GM12873 (cell line): ENCODE measurements around the gene TLR9.

Experiments used
- TF ChIP-seq, protein P1 (sequence below): IDR thresholded peaks from 2 replicates; pipeline ENCODE4 v1.5.1; 2012; ENCODE audit warnings: low read depth, mild to moderate bottlenecking, moderate library complexity, low read length, control low read depth; ENCODE audit not compliant: insufficient read depth; ENCODE audit errors: missing control alignments

The TLR9 gene

DNA sequence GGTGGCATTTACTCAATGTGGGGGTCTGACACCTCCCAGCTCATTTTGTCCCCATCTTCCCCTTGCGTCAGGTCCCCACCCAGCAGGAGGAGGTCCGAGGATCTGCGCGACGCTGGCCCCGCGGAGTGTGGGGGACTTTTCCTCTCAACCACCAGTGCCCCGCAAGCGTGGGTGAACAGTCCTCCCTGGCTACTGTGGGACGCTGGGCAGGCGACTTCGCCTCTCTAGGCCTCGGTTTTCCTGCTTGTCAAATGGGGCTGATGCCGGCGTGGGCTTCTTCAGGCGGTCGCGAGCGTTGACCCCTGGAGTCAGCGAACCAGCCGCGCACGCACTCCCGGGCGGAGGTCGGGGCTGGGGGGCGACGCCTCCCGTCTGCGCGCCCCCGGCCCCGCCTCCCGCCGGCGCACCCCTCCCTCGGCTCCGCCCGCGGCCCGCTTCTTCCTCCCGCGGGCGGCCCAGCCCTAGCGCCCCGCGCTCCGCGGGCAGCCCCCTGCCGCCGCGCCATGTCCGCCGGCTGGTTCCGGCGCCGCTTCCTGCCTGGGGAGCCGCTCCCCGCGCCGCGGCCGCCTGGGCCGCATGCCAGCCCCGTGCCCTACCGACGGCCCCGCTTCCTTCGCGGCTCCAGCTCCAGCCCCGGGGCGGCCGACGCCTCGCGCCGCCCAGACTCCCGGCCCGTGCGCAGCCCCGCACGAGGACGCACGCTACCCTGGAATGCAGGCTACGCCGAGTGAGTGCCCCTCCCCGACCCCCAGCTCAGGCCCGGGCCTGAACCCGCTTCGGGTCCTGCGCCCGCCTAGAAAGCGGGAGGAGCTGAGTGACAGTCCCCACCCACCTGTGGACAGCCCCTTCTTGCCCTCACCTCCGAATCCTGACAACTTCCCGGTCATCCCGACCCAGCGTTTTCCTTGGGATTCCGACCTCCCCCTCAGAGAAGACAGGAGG, 20.1 kb upstream of the TLR9 start, which contains the start of gene PPM1M:
Gene PPM1M, plus strand, starts transcription at position 438 of the 942 bp plus-strand sequence. Its CDS starts 66 bp downstream, at position 504.
- TF ChIP-seq, protein P1, sequence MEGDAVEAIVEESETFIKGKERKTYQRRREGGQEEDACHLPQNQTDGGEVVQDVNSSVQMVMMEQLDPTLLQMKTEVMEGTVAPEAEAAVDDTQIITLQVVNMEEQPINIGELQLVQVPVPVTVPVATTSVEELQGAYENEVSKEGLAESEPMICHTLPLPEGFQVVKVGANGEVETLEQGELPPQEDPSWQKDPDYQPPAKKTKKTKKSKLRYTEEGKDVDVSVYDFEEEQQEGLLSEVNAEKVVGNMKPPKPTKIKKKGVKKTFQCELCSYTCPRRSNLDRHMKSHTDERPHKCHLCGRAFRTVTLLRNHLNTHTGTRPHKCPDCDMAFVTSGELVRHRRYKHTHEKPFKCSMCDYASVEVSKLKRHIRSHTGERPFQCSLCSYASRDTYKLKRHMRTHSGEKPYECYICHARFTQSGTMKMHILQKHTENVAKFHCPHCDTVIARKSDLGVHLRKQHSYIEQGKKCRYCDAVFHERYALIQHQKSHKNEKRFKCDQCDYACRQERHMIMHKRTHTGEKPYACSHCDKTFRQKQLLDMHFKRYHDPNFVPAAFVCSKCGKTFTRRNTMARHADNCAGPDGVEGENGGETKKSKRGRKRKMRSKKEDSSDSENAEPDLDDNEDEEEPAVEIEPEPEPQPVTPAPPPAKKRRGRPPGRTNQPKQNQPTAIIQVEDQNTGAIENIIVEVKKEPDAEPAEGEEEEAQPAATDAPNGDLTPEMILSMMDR = no peak

DNA sequence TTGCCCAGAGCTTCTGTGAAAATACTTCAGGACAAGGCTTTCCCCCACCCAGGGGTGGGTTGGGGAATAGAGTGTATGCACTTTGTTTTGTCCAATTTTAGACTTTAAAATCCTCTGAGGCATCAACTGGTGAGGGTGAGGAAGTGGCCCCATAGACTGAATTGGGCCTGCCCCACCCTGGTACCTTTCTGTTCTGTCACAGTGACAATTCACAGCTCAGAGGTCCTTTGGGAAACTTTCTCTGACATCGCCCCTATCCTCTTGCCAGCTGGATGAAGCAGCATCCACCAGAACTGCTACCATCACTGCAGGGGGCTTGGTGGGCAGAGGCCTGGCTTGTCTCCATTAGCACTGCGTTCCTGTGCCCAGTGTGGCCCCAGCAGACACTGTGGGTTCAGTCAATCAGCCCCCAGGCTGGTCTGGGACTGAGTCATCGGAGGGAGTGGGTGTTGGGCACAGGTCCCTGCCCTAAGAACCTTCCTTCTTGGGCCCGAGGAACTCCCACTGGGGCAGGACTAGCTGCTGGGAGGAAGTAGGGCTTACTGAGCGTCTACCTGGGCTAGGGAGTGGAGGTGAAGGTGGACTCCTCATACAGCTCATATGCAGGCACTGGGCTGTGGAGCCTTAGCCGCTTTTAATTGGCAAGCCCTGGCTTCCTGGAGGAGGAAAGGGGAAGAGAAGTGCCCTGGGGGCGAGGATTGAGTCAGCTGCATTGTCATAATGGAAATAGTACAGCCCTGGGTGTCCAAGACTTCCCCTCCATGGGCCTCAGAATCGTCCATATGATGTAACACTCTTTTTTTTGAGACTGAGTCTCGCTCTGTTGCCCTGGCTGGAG, 18.6 kb upstream of the TLR9 start:
- TF ChIP-seq, protein P1 = no peak

DNA sequence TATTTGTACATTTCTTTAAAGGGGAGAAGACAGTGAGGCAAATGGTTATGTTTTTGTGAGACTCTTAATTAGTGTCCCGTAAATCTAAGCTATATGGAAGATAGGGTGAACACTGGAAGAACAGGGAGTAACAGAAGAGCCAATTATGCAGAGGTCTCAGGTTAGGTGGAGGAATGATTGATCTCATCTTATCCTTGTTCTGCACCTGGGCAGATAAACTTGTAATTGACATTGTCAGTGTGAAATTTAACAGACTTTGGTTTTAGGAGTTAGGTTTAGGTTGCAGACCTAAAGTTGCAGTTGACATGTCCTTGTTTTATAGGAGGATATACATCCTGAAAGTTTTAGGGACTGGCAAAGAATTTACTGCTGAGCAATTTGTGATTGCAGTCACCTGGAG, 16.6 kb upstream of the TLR9 start:
- TF ChIP-seq, protein P1 = no peak

DNA sequence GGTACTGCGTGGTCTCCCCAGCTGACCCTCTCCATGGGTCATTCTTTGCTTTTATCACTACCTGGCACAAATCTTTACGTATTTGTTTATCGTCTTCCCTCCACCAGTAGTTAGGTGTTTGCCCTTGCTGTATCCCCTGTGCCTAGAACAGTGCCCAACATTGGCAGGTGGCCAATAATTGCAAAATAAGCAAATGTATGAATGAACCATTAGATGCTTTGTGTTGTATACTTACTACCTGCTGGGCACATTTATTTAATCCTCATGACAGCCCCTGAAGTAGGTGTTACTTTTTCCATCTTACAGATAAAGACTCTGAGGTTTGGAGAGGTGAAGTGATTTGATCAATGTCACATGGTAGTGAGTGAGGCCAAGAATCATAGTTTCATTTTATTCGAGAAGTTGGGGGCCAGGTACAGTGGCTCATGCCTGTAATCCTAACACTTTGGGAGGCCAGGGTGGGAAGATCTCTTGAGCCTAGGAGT, 15.5 kb upstream of the TLR9 start:
- TF ChIP-seq, protein P1 = no peak

DNA sequence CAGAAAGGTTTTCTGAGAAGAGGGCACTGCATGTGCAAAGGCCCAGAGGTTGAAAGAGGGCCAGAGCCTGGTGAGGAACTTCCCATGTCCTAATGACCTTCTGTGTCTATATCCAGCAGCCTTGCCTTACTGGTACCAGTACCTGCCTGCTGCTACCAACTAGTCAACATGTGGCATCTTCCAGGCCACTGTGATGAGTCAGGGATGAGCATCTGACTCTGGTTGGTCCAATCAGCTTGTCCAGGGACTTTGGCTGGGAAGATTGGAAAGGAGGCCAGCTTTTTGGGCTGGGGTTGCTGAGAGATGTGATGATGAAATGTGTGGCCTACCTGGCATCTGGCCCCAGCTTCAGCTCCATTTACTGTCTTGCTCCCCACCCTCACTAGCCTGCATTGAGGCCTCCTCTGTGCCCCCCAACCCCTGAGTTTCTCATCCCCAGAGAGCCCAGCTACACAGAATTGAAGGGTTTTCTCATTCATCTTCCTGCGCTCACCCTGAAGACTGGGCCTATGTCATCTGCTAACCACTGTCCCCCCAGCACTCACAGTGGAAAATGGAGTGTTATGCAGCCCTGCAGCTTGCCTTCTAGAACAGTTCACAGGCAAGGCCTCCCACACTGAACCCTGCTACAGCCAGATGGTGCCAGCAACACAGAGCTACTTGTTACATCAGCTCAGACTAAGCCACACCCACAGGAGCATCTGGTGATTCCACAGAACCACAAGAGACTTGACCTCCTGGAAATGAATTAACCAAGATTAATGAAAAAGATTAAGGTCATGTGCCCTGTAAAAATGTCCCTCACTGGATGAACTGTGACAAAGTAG, 14.8 kb upstream of the TLR9 start:
- TF ChIP-seq, protein P1 = peak; percentile 28

DNA sequence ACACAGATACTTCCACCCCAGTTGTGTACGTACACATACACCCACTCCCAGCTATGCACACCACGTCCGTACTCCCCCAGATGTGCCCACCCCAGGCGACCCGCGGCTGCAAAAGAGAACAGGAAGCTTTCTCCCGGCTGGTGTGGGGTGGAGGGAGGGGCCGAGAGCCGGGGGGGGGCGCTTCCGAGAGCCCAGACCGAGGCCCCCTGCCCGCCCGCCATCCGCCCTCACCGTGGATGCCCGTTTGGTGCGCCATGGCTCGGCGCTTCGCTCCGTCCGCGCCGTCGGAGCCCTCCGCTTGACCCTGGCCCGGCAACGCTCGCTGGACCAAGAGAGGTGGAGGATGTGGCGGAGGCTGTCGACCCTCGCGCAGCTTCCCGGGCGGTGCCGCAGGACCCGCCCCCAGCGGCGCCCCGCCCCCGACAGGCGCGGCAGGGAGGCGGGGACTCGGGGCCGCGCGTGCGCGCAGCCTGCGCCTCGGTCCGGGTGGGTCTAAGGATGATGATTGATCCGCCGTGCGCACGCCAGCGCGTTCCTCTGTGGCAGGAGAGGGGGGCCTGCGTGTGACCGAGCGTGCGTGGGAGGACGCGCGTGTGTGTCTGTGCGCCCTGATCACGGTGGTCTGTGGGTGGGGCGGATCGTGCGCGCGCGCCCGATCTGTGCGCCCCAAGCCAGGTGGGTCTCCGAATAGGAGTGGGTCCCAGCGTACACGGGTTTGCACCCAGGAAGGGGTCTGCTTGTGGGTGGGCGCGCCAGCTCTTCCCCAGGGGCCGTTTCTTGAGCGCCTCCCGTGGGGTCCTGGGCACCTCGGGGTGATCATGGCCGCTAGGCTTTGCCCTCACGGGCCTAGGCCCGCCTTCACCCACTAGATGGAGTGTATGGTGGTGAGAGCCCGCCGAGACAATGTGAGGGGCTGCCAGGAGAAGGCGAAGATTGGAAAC, 13.6 kb upstream of the TLR9 start, which contains the start of gene TWF2:
Gene TWF2, minus strand, starts transcription at position 398 of the 941 bp plus-strand sequence. Its CDS starts 142 bp downstream, at position 256.
- TF ChIP-seq, protein P1 = peak; percentile 53
